HUES48 (cell line): ENCODE data around the gene CYGB.
"Not testable (repeated sequence)": the region's sequence is repeated elsewhere in the genome, so short reads cannot be mapped to it uniquely, and the experiment has no call there.

Experiments used
- H3K27ac ChIP-seq: one replicate; pipeline ENCODE4 v1.7.0; 2013; ENCODE audit warnings: low read depth, low read length, inconsistent platforms
- H3K27me3 ChIP-seq: 2 replicates; pipeline ENCODE4 v1.6.1; 2013; ENCODE audit warnings: mild to moderate bottlenecking, low read length; ENCODE audit not compliant: control insufficient read depth, insufficient read depth
- H3K36me3 ChIP-seq: 2 replicates; pipeline ENCODE4 v1.6.1; 2013; ENCODE audit warnings: low read length; ENCODE audit not compliant: control insufficient read depth, insufficient read depth
- H3K4me1 ChIP-seq: 2 replicates; pipeline ENCODE4 v1.6.1; 2013; ENCODE audit warnings: mild to moderate bottlenecking, low read length; ENCODE audit not compliant: control insufficient read depth, insufficient read depth
- H3K4me3 ChIP-seq: 2 replicates; pipeline ENCODE4 v1.5.1; 2013; ENCODE audit warnings: mild to moderate bottlenecking, low read depth, low read length
- H3K9ac ChIP-seq: 2 replicates; pipeline ENCODE4 v1.6.1; 2013; ENCODE audit warnings: mild to moderate bottlenecking, low read depth, low read length, moderate library complexity
- H3K9me3 ChIP-seq: 2 replicates; pipeline ENCODE4 v1.6.1; 2013; ENCODE audit warnings: low read length; ENCODE audit not compliant: control insufficient read depth, insufficient read depth

CYGB gene

GRCh38 chr17:76527016-76527415 is 10.5 kb downstream of the CYGB start:
- H3K27ac ChIP-seq: not testable (repeated sequence)

GRCh38 chr17:76525513-76525833 is 12.0 kb downstream of the CYGB start:
- H3K27me3 ChIP-seq, H3K36me3 ChIP-seq, H3K9ac ChIP-seq, H3K27ac ChIP-seq, H3K4me3 ChIP-seq, H3K9me3 ChIP-seq: not testable (repeated sequence)
- peaks cover 14% of the 10 kb centered on the region for H3K4me1 ChIP-seq

More at GRCh38 chr17:76527016-76527415, 10.5 kb downstream of the CYGB start:
- not testable (repeated sequence) for H3K27me3 ChIP-seq, H3K36me3 ChIP-seq, H3K9me3 ChIP-seq, H3K9ac ChIP-seq, H3K4me3 ChIP-seq
- H3K4me1 ChIP-seq: peaks cover 14% of the 10 kb centered on the region

DNA sequence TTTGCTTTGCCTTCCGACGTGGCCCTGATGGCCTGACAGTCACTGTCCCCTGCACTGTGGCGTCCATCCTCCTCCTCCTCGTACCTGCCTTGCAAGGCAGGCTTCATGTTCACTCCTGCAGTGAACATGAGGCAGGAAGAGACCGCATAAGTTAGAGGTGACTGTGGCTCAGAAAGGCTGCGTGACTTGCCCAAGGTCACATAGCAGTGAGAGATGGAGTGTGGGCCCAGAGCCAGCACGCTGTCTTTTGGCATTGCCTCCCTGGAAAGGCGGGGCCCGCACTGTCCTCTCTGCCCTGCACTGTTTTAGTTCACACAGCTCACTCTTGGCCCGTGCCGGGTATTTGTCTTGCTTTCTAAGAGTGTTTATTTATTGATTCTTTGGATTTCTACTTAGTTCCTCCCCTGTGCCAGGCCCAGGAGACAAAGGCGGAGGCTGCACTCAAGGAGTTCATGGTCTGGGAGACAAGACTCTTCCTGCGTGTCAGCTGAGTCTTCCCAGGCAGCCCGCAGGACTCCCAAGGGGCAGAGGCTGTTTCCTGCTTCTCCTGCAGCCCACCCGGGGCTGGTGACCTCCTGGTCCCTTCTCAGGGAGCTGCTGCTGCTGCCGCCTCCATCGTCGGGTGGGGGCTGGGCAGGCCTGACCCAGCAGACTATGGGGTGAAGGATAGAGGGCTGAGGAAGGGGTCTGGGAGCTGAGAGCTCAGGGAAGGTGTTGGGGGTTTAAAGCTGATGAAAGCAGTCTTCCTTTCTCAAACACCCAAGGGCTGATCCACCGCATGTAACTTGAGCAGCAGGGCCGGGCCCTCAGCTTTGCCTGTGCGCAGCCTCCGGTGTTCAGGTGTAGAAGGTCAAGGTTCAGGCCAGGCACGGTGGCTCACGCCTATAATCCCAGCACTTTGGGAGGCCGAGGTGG is 12.7 kb downstream of the CYGB start:
- H3K27ac ChIP-seq: no peak overlapping the region
- H3K9me3 ChIP-seq: no peaks in the 10 kb centered on the region
- H3K4me3 ChIP-seq: no peak overlapping the region
- H3K4me1 ChIP-seq: peaks cover 11% of the 10 kb centered on the region
- H3K9ac ChIP-seq: no peak overlapping the region
- H3K36me3 ChIP-seq: no peaks in the 10 kb centered on the region
- peaks cover 6% of the 10 kb centered on the region for H3K27me3 ChIP-seq

DNA sequence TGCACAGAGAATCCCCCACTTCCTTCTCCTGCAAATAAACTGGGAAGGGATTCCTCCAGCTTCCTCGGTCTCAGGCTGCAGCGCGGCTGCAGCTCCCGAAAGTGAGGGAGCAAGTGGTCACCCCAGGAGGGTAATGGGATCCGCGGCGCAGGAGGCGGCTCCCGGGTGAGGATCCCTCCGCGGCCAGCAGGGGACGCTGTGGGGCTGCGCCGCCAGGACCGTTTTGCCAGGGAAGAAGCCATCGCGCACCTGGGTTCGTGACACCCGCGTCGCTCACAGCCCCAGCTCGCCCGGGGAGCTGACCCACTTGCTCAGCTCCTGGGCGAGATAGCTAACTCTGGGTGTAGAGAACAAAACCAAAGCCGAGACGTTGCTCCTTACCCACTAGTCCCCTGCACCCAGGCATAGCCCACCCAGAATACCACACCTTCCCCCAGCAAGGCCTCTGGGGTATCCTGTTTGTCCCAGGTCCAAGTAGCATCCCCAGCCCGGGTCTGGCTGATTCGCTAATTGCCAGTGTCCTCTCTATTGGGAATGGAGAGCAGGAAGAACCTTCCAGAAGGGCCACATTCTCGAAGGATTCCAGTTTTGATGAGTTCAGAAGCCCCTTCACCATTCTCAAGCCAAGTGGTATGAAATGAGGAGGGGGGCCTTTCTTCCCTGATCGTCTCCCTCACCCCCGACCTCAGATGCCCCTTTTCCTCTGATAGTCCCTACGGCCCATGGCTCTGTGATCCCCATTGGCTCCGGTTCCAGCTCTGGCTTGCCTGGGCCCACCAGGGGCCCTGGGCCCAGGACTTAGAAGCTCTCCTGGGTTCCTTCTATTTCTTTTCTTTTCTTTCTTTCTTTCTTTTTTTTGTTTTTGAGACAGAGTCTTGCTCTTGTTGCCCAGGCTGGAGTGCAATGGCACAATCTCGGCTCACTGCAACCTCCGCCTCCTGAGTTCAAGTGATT is 14.1 kb downstream of the CYGB start:
- H3K36me3 ChIP-seq: no peaks in the 10 kb centered on the region
- H3K27me3 ChIP-seq: peaks cover 6% of the 10 kb centered on the region
- H3K27ac ChIP-seq: no peak overlapping the region
- H3K9ac ChIP-seq: no peak overlapping the region
- no peaks in the 10 kb centered on the region for H3K9me3 ChIP-seq
- H3K4me3 ChIP-seq: no peak overlapping the region
- peaks cover 6% of the 10 kb centered on the region; the same call in 1 of the 2 replicates for H3K4me1 ChIP-seq

DNA sequence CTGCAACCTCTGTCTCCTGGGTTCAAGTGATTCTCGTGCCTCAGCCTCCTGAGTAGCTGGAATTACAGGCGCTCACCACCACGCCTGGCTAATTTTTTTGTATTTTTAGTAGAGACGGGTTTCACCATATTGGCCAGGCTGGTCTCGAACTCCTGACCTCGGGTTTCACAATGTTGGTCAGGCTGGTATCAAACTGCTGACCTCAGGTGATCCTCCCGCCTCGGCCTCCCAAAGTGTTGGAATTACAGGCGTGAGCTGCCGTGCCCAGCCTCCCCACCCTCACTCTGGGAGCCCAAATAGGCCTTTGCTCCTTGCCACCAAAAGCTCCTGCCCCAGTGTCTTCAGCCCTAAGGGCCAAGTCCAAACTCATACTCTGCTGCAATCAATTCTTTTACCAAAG is 15.8 kb downstream of the CYGB start:
- H3K4me3 ChIP-seq, H3K27ac ChIP-seq, H3K27me3 ChIP-seq, H3K4me1 ChIP-seq, H3K9ac ChIP-seq, H3K36me3 ChIP-seq, H3K9me3 ChIP-seq: not testable (repeated sequence)

DNA sequence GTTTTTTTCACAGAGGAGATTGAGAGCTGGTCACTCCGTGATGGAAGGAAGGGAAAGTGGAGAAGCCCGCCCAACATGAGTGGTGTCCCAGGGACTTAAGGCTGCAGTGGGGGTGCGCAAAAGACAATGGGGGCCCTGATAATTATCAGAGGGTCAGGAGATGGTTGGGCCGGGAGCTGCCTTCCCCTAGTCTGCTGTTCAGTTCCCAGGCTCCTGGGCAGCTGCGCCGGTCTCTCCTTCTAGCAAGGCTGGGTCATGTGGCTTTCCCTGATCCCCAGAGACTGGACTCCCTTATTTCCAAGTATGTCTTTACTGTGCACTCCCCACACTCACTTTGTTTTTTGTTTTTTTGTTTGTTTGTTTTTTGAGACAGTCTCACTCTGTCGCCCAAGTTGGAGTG is 16.2 kb downstream of the CYGB start:
- no peak overlapping the region for H3K9ac ChIP-seq
- H3K4me1 ChIP-seq: peaks cover 6% of the 10 kb centered on the region; the same call in 1 of the 2 replicates
- no peak overlapping the region for H3K27ac ChIP-seq
- H3K36me3 ChIP-seq: no peaks in the 10 kb centered on the region
- H3K27me3 ChIP-seq: peaks cover 6% of the 10 kb centered on the region
- H3K9me3 ChIP-seq: no peaks in the 10 kb centered on the region
- no peak overlapping the region for H3K4me3 ChIP-seq

- Histone ChIP-seq H3K27ac (no peak overlapping the region), H3K4me1 (no peaks in the 10 kb centered on the region; the same call in 1 of the 2 replicates), H3K27me3 (peaks cover 6% of the 10 kb centered on the region), H3K9me3 (no peaks in the 10 kb centered on the region), H3K4me3 (no peak overlapping the region), H3K9ac (no peak overlapping the region), H3K36me3 (no peaks in the 10 kb centered on the region)
These were observed 18.2 kb downstream of the CYGB start for GRCh38 chr17:76519048-76519966.

GRCh38 chr17:76517638-76518038 is 19.9 kb downstream of the CYGB start:
- Histone ChIP-seq H3K27ac (no peak overlapping the region), H3K27me3 (no peaks in the 10 kb centered on the region), H3K9me3 (no peaks in the 10 kb centered on the region), H3K36me3 (no peaks in the 10 kb centered on the region), H3K9ac (no peak overlapping the region), H3K4me1 (no peaks in the 10 kb centered on the region), H3K4me3 (no peak overlapping the region)

- H3K4me1 ChIP-seq: no peaks in the 10 kb centered on the region
- H3K27ac ChIP-seq: no peak overlapping the region
- H3K9ac ChIP-seq: no peak overlapping the region
- no peaks in the 10 kb centered on the region for H3K27me3 ChIP-seq
- H3K9me3 ChIP-seq: no peaks in the 10 kb centered on the region
- H3K36me3 ChIP-seq: no peaks in the 10 kb centered on the region
- H3K4me3 ChIP-seq: no peak overlapping the region
These were observed 22.1 kb downstream of the CYGB start for GRCh38 chr17:76515274-76515949.

GRCh38 chr17:76514355-76514754 is 23.2 kb downstream of the CYGB start:
- not testable (repeated sequence) for H3K27me3 ChIP-seq, H3K36me3 ChIP-seq, H3K9ac ChIP-seq, H3K4me3 ChIP-seq, H3K9me3 ChIP-seq, H3K27ac ChIP-seq, H3K4me1 ChIP-seq
